Measurements from ENCODE around the gene DYNC2I2. TPM values are rescaled to one million over a fixed set of nuclear protein-coding genes. Genes with fewer than 3 reads are reported as not detected.
"Not testable (repeated sequence)": the region's sequence is repeated elsewhere in the genome, so short reads cannot be mapped to it uniquely, and the experiment has no call there.

DYNC2I2 gene
- total RNA-seq, 5 donors from 2014 or later (not counting 1 experiment from before 2014, with no cell fraction given) = 4.1 to 10.5 (median 8.0) TPM

- DNase-seq (no peak), ATAC-seq (replicated peaks in 1 of 4) (no peak)
- CTCF ChIA-PET = no interaction called here
- no peaks in the 10 kb centered on the region for H3K9me3 Mint-ChIP-seq
- Histone ChIP-seq H3K36me3 (ENCODE audit: control insufficient read depth in 2 of 2, extremely low read depth in 1 of 2, insufficient read depth in 1 of 2, low read length in 1 of 2) (peaks cover 12 to 92% of the 10 kb centered on the region in 2 donors), H3K4me3 (ENCODE audit: control insufficient read depth in 1 of 2, extremely low read depth in 1 of 2, low read length in 1 of 2) (no peak overlapping the region), H3K27ac (ENCODE audit: low read length) (no peak overlapping the region), H3K9me3 (no peaks in the 10 kb centered on the region), H3K27me3 (replicated peaks in 1 of 2; ENCODE audit: control insufficient read depth in 2 of 2, extremely low read depth in 1 of 2, insufficient read depth in 2 of 2, low read length in 1 of 2) (no peaks in the 10 kb centered on the region), H3K4me1 (ENCODE audit: control insufficient read depth in 1 of 2, extremely low read depth in 1 of 2, insufficient read depth in 2 of 2, low read length in 2 of 2) (peaks cover 2 to 14% of the 10 kb centered on the region in 2 experiments)
- H3K36me3 Mint-ChIP-seq = peaks cover 57% of the 10 kb centered on the region
- H3K27me3 Mint-ChIP-seq = no peaks in the 10 kb centered on the region
- no peak overlapping the region for H3K4me3 Mint-ChIP-seq
- H3K27ac Mint-ChIP-seq = peak overlapping the region; percentile 29 to 43
- 70% methylated on average over 2 of the region's 11 CpGs for WGBS (ENCODE audit: insufficient coverage)
- peaks cover 7 to 16% (median 10%) of the 10 kb centered on the region in 3 donors for H3K4me1 Mint-ChIP-seq
- POLR2A ChIA-PET = interaction anchor here in 1 of 2 donors (0.5 kb wide), 1 partner anchor 8 kb away, joined by 3 read pairs; no protein-coding TSS in a partner anchor
Observed at GRCh38 chr9:128588581-128589233, 67.9 kb downstream of the DYNC2I2 start.

GRCh38 chr9:128587453-128587852, 69.2 kb downstream of the DYNC2I2 start:
- peaks cover 7 to 16% (median 10%) of the 10 kb centered on the region in 3 donors for H3K4me1 Mint-ChIP-seq
- CTCF ChIA-PET = no interaction called here
- H3K9me3 ChIP-seq = no peaks in the 10 kb centered on the region
- H3K9me3 Mint-ChIP-seq = no peaks in the 10 kb centered on the region
- peak overlapping the region; percentile 86 to 88 for H3K27ac Mint-ChIP-seq
- ATAC-seq (replicated peaks in 1 of 4) (peak; percentile 83 to 99 (median 88)), DNase-seq (peak in 34 of 35 experiments; percentile 5 to 77 (median 46))
- H3K36me3 Mint-ChIP-seq = peaks cover 61% of the 10 kb centered on the region
- POLR2A ChIA-PET = interaction anchor here in 1 of 2 donors (0.6 kb wide), 2 partner anchors 22 to 1021 kb away, joined by 3 read pairs; no protein-coding TSS in a partner anchor
- 6% methylated on average over 6 of the region's 6 CpGs for WGBS (ENCODE audit: insufficient coverage)
- H3K36me3 ChIP-seq (ENCODE audit: control insufficient read depth in 2 of 2, extremely low read depth in 1 of 2, insufficient read depth in 1 of 2, low read length in 1 of 2) = peaks cover 9 to 92% of the 10 kb centered on the region in 2 donors
- H3K4me1 ChIP-seq (ENCODE audit: control insufficient read depth in 1 of 2, extremely low read depth in 1 of 2, insufficient read depth in 2 of 2, low read length in 2 of 2) = peaks cover 2 to 14% of the 10 kb centered on the region in 2 experiments
- H3K27ac ChIP-seq (ENCODE audit: low read length) = no peak overlapping the region
- no peaks in the 10 kb centered on the region for H3K27me3 ChIP-seq (replicated peaks in 1 of 2; ENCODE audit: control insufficient read depth in 2 of 2, extremely low read depth in 1 of 2, insufficient read depth in 2 of 2, low read length in 1 of 2)
- no peak overlapping the region for H3K4me3 ChIP-seq (ENCODE audit: control insufficient read depth in 1 of 2, extremely low read depth in 1 of 2, low read length in 1 of 2)
- no peaks in the 10 kb centered on the region for H3K27me3 Mint-ChIP-seq
- H3K4me3 Mint-ChIP-seq = peak overlapping the region in 1 of 3 donors; percentile 13

GRCh38 chr9:128586934-128587333, 69.7 kb downstream of the DYNC2I2 start:
- WGBS (ENCODE audit: insufficient coverage) = 81% methylated on average over 8 of the region's 11 CpGs
- H3K27ac ChIP-seq (ENCODE audit: low read length) = not testable (repeated sequence)
- ATAC-seq (replicated peaks in 1 of 4) = peak in 1 of 4 experiments; percentile 2

GRCh38 chr9:128585155-128585554, 71.5 kb downstream of the DYNC2I2 start:
- H3K4me3 ChIP-seq (ENCODE audit: control insufficient read depth in 1 of 2, extremely low read depth in 1 of 2, low read length in 1 of 2); DNase-seq; H3K9me3 Mint-ChIP-seq; H3K27me3 Mint-ChIP-seq; H3K27ac ChIP-seq (ENCODE audit: low read length); H3K9me3 ChIP-seq; H3K27ac Mint-ChIP-seq; H3K27me3 ChIP-seq (replicated peaks in 1 of 2; ENCODE audit: control insufficient read depth in 2 of 2, extremely low read depth in 1 of 2, insufficient read depth in 2 of 2, low read length in 1 of 2); H3K4me3 Mint-ChIP-seq; ATAC-seq (replicated peaks in 1 of 4): not testable (repeated sequence)
- POLR2A ChIA-PET = interaction anchor here in 1 of 2 donors (0.5 kb wide), 1 partner anchor 376 kb away, joined by 4 read pairs; no protein-coding TSS in a partner anchor
- H3K4me1 Mint-ChIP-seq = peaks cover 7 to 16% (median 10%) of the 10 kb centered on the region in 3 donors
- H3K36me3 ChIP-seq (ENCODE audit: control insufficient read depth in 2 of 2, extremely low read depth in 1 of 2, insufficient read depth in 1 of 2, low read length in 1 of 2) = peaks cover 12 to 93% of the 10 kb centered on the region in 2 donors
- CTCF ChIA-PET = interaction anchor here in 1 of 2 donors (0.7 kb wide), 1 partner anchor 44 kb away, joined by 6 read pairs; no protein-coding TSS in a partner anchor
- H3K36me3 Mint-ChIP-seq = peaks cover 68% of the 10 kb centered on the region
- peaks cover 2 to 14% of the 10 kb centered on the region in 2 experiments for H3K4me1 ChIP-seq (ENCODE audit: control insufficient read depth in 1 of 2, extremely low read depth in 1 of 2, insufficient read depth in 2 of 2, low read length in 2 of 2)
- WGBS (ENCODE audit: insufficient coverage) = no CpG with 5 or more reads among the region's 8 CpGs

More at GRCh38 chr9:128586934-128587333, 69.7 kb downstream of the DYNC2I2 start:
- POLR2A ChIA-PET; H3K4me3 ChIP-seq (ENCODE audit: control insufficient read depth in 1 of 2, extremely low read depth in 1 of 2, low read length in 1 of 2); DNase-seq; CTCF ChIA-PET; H3K27me3 ChIP-seq (replicated peaks in 1 of 2; ENCODE audit: control insufficient read depth in 2 of 2, extremely low read depth in 1 of 2, insufficient read depth in 2 of 2, low read length in 1 of 2); H3K9me3 Mint-ChIP-seq; H3K27me3 Mint-ChIP-seq; H3K9me3 ChIP-seq: not testable (repeated sequence)
- Mint-ChIP-seq H3K4me3 (peak overlapping the region in 1 of 3 donors; percentile 13), H3K4me1 (peaks cover 7 to 16% (median 10%) of the 10 kb centered on the region in 3 donors), H3K27ac (peak overlapping the region; percentile 86 to 88), H3K36me3 (peaks cover 64% of the 10 kb centered on the region)
- Histone ChIP-seq H3K4me1 (ENCODE audit: control insufficient read depth in 1 of 2, extremely low read depth in 1 of 2, insufficient read depth in 2 of 2, low read length in 2 of 2) (peaks cover 2 to 14% of the 10 kb centered on the region in 2 experiments), H3K36me3 (ENCODE audit: control insufficient read depth in 2 of 2, extremely low read depth in 1 of 2, insufficient read depth in 1 of 2, low read length in 1 of 2) (peaks cover 12 to 92% of the 10 kb centered on the region in 2 donors)

Other genes starting within 250 kb of the DYNC2I2 start
- gene CERCAM, start 236.0 kb downstream of the DYNC2I2 start, total RNA-seq = 1 to 10 TPM in 4 of 5 donors, under 1 TPM in 1; 0.30 to 1.9 (median 1.3) TPM
- 10 to 100 TPM; 26.0 to 35.7 (median 33.1) TPM for gene ODF2, start 200.8 kb downstream of the DYNC2I2 start, total RNA-seq
- 10 to 100 TPM; 15.5 to 30.5 (median 29.1) TPM for gene GLE1, start 152.1 kb downstream of the DYNC2I2 start, total RNA-seq
- gene SPTAN1, start 104.3 kb downstream of the DYNC2I2 start, total RNA-seq = 100 to 1,000 TPM; 446 to 594 (median 461) TPM
- gene SET, start 32.4 kb upstream of the DYNC2I2 start, total RNA-seq = 100 to 1,000 TPM; 239 to 279 (median 252) TPM
- gene PKN3, start 45.7 kb upstream of the DYNC2I2 start, total RNA-seq = 1 to 10 TPM; 2.1 to 4.3 (median 3.7) TPM
- 10 to 100 TPM; 22.6 to 32.9 (median 31.4) TPM for gene ZDHHC12, start 67.3 kb upstream of the DYNC2I2 start, total RNA-seq
- 10 to 100 TPM; 38.4 to 50.6 (median 40.2) TPM for gene ZER1, start 115.1 kb upstream of the DYNC2I2 start, total RNA-seq
- gene TBC1D13, start 130.4 kb upstream of the DYNC2I2 start, total RNA-seq = 10 to 100 TPM; 27.6 to 34.3 (median 31.8) TPM
- 10 to 100 TPM; 11.3 to 31.1 (median 25.1) TPM for gene ENDOG, start 161.7 kb upstream of the DYNC2I2 start, total RNA-seq
- 10 to 100 TPM; 43.7 to 89.4 (median 82.6) TPM for gene SPOUT1, start 172.9 kb upstream of the DYNC2I2 start, total RNA-seq
- gene KYAT1, start 225.1 kb upstream of the DYNC2I2 start, total RNA-seq = 10 to 100 TPM in 4 of 5 donors, 1 to 10 TPM in 1; 9.7 to 15.6 (median 11.7) TPM
- 10 to 100 TPM; 30.7 to 34.3 (median 33.9) TPM for gene LRRC8A, start 225.3 kb upstream of the DYNC2I2 start, total RNA-seq